HL-60/S4 treated with phorbol 12-myristate 13-acetate at 8.2 ng/mL for 4 days and 3 days (cell line): ENCODE results near the gene RPS29.

Source experiments
- in situ Hi-C: fragments of 300-500 bp; cut with MboI; formaldehyde crosslinking; loops from 2 replicates; pipeline ENCODE4 v1.15.0; 2022; ENCODE audit warnings: low sequenced_read_pairs

RPS29 gene

DNA sequence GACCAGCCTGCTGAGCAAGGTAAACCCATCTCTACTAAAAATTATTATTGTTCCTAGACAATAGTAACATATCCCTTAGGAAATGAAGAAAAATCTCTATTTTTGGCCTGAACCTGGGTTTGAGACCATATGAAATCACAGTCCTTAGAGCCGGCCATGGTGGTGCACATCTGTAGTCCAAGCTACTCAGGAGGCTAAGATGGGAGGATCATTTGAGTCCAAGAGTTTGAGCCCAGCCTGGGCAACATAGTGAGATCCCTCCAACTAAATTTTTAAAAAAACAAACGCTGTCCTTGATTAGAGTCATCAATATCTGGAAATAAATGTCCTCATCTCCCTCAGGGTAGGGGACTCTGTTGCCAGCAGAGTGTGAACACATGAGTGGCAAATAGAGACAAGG, 34.6 kb downstream of the RPS29 start:
- in situ Hi-C loops, result no loop called here

DNA sequence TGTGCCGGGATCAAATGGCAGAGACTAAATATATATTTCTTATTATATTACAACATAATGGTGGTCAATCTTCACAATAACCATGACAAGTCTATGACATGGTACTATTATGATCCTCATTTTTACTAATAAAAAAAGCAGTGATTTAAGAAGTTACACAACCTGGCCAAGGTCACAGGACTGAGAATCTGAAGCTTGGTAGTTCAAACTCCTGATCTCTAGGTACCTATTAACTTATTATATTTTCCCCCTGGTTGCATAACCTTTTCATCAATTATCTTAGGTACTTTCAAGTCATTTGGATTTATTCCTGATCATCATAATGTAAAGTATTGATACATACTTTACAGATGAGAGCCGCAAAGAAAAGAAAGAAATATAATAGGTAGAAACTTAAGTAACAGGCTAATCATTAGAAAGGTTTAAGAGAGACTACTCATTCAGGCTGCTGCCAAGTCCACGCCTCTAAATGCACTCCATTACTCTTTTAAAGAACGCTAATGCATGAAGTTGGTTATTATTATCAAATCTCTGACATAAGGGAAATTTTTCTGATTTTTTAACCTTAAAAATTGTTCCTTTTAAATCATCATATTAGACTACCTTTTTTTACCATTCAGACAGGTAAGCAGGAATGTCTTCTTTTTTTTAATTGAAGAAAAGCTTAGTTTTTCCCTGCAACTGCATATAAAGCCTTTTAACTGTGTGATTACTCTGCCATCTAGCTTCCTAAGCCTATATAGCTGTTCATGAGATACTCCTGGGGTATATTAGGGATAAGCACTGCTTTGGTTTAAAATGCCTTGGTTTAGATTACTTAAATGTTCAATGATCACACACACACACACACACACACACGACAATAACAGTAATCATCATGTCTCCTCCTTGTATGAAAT, 35.6 kb downstream of the RPS29 start:
- in situ Hi-C loops, result no loop called here

DNA sequence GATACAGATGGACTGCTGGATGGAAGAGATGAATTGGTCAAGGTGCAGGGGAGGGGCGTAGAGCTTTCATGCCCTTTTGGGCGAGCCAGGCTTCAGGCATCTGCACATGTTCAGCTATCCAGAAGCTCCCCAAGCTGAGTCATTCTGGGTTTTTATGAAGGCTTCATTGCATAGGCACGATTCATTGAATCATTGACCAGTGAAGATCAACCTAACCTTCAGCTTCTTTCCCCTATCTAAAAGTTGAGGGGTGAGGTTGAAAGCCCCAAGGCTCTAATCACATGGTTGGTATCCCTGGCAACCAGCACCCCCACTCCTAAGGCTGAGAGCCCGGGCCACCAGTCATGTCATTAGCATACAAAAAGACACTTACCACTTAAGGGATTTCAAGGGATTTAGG, 36.3 kb downstream of the RPS29 start:
- in situ Hi-C loops, result no loop called here

DNA sequence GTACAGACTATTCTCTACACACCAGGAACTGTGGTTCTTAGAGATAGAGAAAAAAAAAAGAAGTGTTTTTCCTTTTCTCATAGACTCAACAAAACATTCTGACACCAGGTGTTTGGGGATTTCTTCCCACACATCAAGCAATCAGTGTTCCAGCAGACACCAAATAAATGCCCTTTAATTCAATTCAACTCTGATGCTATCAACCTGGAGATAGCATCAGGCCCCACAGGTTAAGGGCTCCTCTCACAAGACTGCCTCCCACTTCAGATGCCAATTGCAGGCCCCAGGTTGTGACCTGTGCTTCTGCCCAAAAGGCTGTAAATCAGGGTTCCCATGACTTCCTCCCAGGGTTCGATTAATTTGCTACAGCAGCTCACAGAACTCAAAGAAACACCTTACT, 36.7 kb downstream of the RPS29 start:
- in situ Hi-C loops, result no loop called here

DNA sequence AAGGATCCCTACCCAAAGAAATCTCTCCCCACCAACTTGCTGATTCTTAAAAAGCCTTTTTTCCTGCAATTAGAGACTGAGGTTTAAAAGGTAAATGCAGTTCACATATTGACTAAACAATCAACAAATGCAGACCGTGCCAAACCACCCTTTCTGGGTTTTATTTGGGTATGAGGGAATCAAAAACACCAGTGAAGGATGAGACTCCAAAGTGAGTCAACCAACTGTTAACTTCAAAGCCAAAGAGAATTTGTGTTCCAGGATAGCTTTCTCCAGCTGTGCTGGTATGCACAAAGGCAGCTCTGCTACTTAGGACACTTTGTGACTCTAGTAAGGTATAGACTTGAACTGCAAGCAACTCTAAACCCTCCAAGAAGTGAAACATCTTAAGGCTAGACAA, 39.4 kb downstream of the RPS29 start:
- in situ Hi-C loops, result no loop called here

DNA sequence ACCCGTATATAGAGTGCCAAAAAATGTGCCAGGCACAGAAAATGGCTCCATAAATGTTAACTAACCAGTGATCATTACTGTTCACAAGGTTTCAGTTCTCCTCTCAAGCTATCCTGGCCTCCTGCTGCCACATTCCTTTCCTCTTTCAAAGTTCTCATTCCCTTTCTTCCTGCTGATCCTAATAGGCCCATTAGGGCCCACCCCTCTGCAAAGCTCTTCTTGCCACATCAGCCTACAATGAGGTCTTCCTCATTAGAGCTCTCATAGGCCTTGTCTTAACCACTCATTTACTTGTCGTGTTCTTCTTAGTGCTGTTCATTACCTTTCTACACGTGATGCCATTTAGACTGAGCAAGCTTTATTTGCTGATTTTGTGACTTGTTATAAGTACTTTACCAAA, 40.5 kb downstream of the RPS29 start:
- in situ Hi-C loops, result no loop called here

DNA sequence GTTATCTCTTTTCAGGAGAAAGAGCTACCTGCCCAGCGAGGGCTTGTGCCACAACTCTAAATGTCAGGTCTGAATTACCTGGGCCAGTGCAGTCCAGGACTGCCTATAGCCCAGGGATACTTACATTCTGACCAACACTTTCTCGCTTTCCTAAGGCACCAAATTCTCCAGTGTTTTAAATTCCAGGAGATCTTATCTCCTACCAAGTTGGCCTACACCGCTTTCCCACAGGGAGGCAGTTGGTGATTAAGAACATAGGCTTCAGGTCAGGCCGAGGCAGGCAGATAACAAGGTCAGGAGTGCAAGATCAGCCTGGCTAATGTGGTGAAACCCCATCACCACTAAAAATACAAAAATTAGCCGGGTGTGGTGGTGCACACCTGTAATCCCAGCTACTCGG, 41.1 kb downstream of the RPS29 start:
- in situ Hi-C loops, result no loop called here

DNA sequence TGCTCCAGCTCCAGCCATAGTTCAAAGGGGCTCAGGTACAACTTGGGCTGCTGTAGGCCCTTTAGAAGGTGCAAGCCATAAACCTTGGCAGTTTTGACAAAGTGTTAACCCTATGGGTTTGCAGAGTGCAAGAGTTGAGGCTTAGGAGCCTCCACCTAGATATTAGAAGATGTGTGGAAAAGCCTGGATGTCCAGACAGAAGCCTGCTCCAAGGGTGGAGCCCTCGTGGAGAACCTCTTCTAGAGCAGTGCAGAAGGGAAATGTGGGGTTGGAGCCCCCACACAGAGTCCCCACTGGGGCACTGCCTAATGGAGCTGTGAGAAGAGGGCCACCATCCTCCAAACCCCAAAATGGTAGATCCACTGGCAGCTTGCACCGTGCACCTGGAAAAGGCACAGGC, 45.1 kb downstream of the RPS29 start:
- in situ Hi-C loops, result no loop called here

DNA sequence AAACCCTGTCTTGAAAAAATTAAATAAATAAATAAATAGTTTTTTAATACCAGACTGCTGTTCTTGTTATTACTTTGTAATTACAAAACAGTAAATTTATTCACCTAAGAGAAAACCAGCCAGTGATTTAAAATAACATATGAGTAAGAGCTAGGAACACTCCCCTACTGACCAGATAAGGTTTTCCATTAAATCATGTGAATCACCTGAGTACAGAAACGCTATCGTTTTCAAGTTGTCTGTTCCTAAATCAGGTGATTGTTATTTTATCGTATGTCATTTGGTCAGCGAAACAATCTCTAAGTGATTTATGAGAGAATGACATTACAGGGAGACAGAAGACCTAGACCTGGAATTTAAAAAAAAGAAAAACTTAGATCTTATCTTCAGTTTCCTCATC, 47.3 kb downstream of the RPS29 start:
- in situ Hi-C loops, result no loop called here
